HEK293T (cell line): ENCODE measurements around the gene EIF5A2.

ENCODE experiments used
- CTCF ChIA-PET: fragments of 350-600 bp; formaldehyde crosslinking; extraction: SDS; loops from one replicate; lab custom pipeline; 2021; ENCODE audit warnings: antibody characterized with exemption, inconsistent platforms; lab: Yijun Ruan, JAX
- POLR2A ChIA-PET: fragments of 350-600 bp; formaldehyde crosslinking; extraction: SDS; loops from one replicate; lab custom pipeline; 2020; ENCODE audit warnings: antibody characterized with exemption, inconsistent platforms; lab: Yijun Ruan, JAX
- DNase-seq: peaks from one replicate; pipeline ENCODE4 v3.0.0; 2012; ENCODE audit warnings: mixed read lengths; ENCODE audit errors: extremely low spot score
- ARNT ChIP-seq: fragments of 450-650 bp; IDR thresholded peaks from 2 replicates; pipeline ENCODE4 v1.6.1; 2017; ENCODE audit warnings: mild to moderate bottlenecking
- BHLHE40 ChIP-seq: fragments of 450-650 bp; IDR thresholded peaks from 2 replicates; pipeline ENCODE4 v1.6.1; 2016; ENCODE audit warnings: mild to moderate bottlenecking, moderate library complexity, borderline replicate concordance
- CTBP1 ChIP-seq: fragments of 450-650 bp; IDR thresholded peaks from 2 replicates; pipeline ENCODE4 v1.6.1; 2016; ENCODE audit warnings: borderline replicate concordance
- ELF4 ChIP-seq: fragments of 450-650 bp; IDR thresholded peaks from 2 replicates; pipeline ENCODE4 v1.6.1; 2017; ENCODE audit warnings: antibody characterized with exemption
- FOXA1 ChIP-seq: fragments of 450-650 bp; IDR thresholded peaks from 2 replicates; pipeline ENCODE4 v1.6.1; 2016; ENCODE audit warnings: mild to moderate bottlenecking
- FOXK2 ChIP-seq: fragments of 450-650 bp; IDR thresholded peaks from 2 replicates; pipeline ENCODE4 v1.6.1; 2016; ENCODE audit warnings: mild to moderate bottlenecking
- FOXM1 ChIP-seq: fragments of 450-650 bp; IDR thresholded peaks from 2 replicates; pipeline ENCODE4 v1.6.1; 2017; ENCODE audit warnings: mild to moderate bottlenecking, borderline replicate concordance
- HDGF ChIP-seq: fragments of 450-650 bp; IDR thresholded peaks from 2 replicates; pipeline ENCODE4 v1.6.1; 2017; ENCODE audit warnings: antibody characterized with exemption, borderline replicate concordance
- L3MBTL2 ChIP-seq: fragments of 450-650 bp; conservative IDR thresholded peaks from 2 replicates; pipeline ENCODE4 v1.6.1; 2016; ENCODE audit warnings: mild to moderate bottlenecking
- LEF1 ChIP-seq: fragments of 450-650 bp; IDR thresholded peaks from 2 replicates; pipeline ENCODE4 v1.6.1; 2017; ENCODE audit warnings: mild to moderate bottlenecking, borderline replicate concordance
- NFRKB ChIP-seq: fragments of 450-650 bp; IDR thresholded peaks from 2 replicates; pipeline ENCODE4 v1.6.1; 2016; ENCODE audit warnings: mild to moderate bottlenecking, moderate library complexity
- PKNOX1 ChIP-seq: fragments of 450-650 bp; IDR thresholded peaks from 2 replicates; pipeline ENCODE4 v1.6.1; 2016
- SP1 ChIP-seq: fragments of 450-650 bp; IDR thresholded peaks from 2 replicates; pipeline ENCODE4 v1.6.1; 2017
- SUZ12 ChIP-seq: fragments of 450-650 bp; IDR thresholded peaks from 2 replicates; pipeline ENCODE4 v1.6.1; 2016; ENCODE audit warnings: mild to moderate bottlenecking
- TARDBP ChIP-seq: fragments of 450-650 bp; IDR thresholded peaks from 2 replicates; pipeline ENCODE4 v1.6.1; 2016
- ZNF384 ChIP-seq: fragments of 450-650 bp; IDR thresholded peaks from 2 replicates; pipeline ENCODE4 v1.6.1; 2016

EIF5A2 gene

GRCh38 chr3:170869239-170869590 is 39.2 kb downstream of the EIF5A2 start:
- ChIA-PET POLR2A (interaction anchor here (0.8 to 1.5 kb wide), 6 partner anchors 15 to 84 kb away, joined by 3 to 11 read pairs (median 6); partner anchors contain the start of gene EIF5A2), CTCF (interaction anchor here (0.7 kb wide), 1 partner anchor 58 kb away, joined by 3 read pairs; no protein-coding TSS in a partner anchor)
- TF ChIP-seq NFRKB (no peak), ZNF384 (no peak), ELF4 (no peak), TARDBP (no peak), LEF1 (no peak), PKNOX1 (no peak), BHLHE40 (no peak), FOXM1 (no peak), SUZ12 (no peak), SP1 (no peak)
- DNase-seq = no peak

GRCh38 chr3:170868577-170869238 is 39.7 kb downstream of the EIF5A2 start:
- CTCF ChIA-PET = no interaction called here
- POLR2A ChIA-PET = no interaction called here
- TF ChIP-seq ZNF384 (0 out of 2 replicates have a peak, but pooled peaks have one; percentile 5), ARNT (no peak)
- DNase-seq = no peak

- no peak for DNase-seq
- ChIA-PET CTCF (no interaction called here), POLR2A (no interaction called here)
- TF ChIP-seq BHLHE40 (no peak), ARNT (no peak), FOXA1 (no peak), FOXM1 (no peak), CTBP1 (no peak), FOXK2 (no peak), PKNOX1 (no peak), ZNF384 (no peak)
These were observed 41.1 kb downstream of the EIF5A2 start for GRCh38 chr3:170867143-170867937.

GRCh38 chr3:170866499-170866898 is 41.9 kb downstream of the EIF5A2 start:
- POLR2A ChIA-PET = no interaction called here
- DNase-seq = no peak
- CTCF ChIA-PET = no interaction called here
- TF ChIP-seq PKNOX1 = no peak
- no peak for TF ChIP-seq LEF1
- no peak for TF ChIP-seq HDGF
- no peak for TF ChIP-seq ZNF384
- TF ChIP-seq TARDBP = no peak
- no peak for TF ChIP-seq L3MBTL2
- no peak for TF ChIP-seq ELF4
- TF ChIP-seq CTBP1 = no peak
- no peak for TF ChIP-seq NFRKB
- TF ChIP-seq SUZ12 = no peak
- no peak for TF ChIP-seq BHLHE40
- TF ChIP-seq FOXK2 = no peak
- no peak for TF ChIP-seq SP1
- TF ChIP-seq FOXA1 = no peak
- no peak for TF ChIP-seq ARNT
- no peak for TF ChIP-seq FOXM1

GRCh38 chr3:170865209-170866094 is 43.0 kb downstream of the EIF5A2 start:
- DNase-seq = no peak
- ChIA-PET POLR2A (no interaction called here), CTCF (no interaction called here)
- no peak for TF ChIP-seq LEF1
- TF ChIP-seq NFRKB = no peak
- TF ChIP-seq FOXK2 = no peak
- no peak for TF ChIP-seq L3MBTL2

- TF ChIP-seq TARDBP (no peak), FOXA1 (no peak), SP1 (no peak), FOXM1 (no peak), FOXK2 (no peak), SUZ12 (no peak), CTBP1 (no peak), LEF1 (no peak), L3MBTL2 (no peak; the same call in 1 of the 2 replicates), PKNOX1 (no peak), ZNF384 (no peak), BHLHE40 (no peak), ELF4 (no peak), HDGF (no peak)
These were observed 43.8 kb downstream of the EIF5A2 start for GRCh38 chr3:170864525-170865208.

More at GRCh38 chr3:170864525-170865208, 43.8 kb downstream of the EIF5A2 start:
- CTCF ChIA-PET = no interaction called here
- DNase-seq = no peak
- POLR2A ChIA-PET = no interaction called here
